CD4-positive, alpha-beta T cell treated with Interleukin-10 for 1 hour (primary cell): ENCODE measurements around the gene TNS3.

Experiments
- DNase-seq: peaks from one replicate; pipeline ENCODE4 v3.0.0-alpha.2; 2020

Gene TNS3

DNA sequence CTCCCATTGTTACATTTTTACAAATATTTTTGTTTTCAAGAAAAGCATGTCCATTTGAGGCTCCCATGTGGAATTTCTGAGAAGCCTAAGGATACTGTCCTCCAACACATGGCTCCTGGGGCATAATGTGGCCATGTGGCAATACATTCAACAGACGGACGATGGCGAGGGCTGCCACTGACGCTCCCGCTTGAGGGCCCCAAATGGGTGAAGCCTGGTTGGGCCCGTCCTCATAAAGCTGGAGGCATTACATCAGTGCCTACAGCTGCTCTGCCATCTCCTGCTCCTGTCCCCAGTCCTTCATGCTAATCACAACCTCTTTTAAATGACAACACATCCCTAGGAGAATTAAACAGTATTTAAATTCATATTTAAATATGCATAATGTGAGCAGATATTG lies 246.8 kb downstream of the TNS3 start:
- DNase-seq: no peak

DNA sequence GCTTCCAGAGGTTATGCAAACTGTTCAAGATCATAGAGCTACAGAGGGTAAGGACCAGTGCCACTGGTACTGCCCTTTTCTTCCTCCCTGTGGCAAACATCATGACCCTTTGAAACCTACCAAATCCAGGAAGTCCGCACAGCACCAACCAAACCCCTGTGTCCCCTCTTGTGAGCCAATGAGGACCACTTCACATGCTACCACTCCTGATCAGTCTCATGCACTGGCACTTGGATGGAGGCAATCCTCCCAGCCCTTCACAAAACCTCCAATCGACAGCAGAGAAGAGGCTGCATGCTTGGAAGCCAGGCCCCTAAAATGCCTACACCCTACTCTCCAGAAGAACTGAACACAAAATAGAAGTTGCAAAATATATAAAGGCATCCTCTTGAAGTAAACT lies 248.0 kb downstream of the TNS3 start:
- no peak for DNase-seq

DNA sequence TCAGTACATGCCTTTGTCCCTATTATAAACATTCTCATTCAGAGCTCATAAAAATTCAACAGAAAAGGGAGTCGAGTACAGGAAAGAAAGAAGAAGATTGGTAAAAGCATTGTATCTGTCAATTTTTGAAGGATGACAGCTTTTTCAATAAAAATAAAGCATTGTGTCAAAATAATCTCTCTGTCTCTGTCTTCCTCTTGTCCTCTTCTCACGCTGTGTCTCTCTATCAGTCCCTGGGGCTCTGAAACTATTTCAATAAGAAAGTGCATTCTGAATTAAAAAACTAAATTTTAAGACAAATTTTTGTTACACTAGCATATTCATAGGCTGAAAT lies 248.4 kb downstream of the TNS3 start:
- DNase-seq: no peak

DNA sequence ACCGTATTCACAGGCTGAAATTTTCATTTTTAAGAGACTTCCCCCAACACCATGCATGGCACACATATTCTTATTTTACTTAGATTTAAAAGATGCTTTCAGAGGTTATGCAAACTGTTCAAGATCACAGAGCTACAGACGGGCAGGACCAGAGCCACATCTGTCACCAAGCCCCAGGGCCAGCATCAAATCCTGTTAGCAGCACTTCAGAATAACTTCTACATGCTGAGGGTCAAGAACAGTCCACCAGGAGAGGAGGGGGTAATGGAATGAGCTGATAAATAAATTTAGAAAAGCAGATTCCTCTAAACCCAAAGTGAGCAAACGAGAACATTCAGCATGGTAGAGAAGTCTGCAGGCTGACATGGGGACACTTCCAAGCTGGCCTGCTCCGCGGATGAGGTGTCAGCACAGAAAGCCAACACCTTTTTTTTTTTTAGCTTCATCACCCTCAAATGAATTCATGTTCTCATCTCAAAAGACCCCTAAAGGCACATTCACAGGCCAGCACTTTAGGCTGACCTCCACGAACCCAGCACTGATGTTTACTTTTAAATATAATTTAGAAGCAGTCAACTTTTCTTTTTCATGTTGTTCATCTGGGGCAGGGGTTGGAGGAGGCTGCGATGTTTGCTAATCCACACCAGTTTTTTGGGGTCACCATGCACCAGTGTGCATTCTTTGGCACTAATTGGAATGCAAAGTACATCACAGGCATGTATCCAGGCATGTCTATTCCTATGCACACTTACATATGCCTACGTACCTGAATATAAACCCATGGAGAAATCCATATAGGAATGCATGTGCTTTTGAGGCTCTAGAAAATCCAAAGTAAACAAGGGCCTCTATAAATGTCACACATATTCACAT lies 249.0 kb downstream of the TNS3 start:
- DNase-seq: no peak

DNA sequence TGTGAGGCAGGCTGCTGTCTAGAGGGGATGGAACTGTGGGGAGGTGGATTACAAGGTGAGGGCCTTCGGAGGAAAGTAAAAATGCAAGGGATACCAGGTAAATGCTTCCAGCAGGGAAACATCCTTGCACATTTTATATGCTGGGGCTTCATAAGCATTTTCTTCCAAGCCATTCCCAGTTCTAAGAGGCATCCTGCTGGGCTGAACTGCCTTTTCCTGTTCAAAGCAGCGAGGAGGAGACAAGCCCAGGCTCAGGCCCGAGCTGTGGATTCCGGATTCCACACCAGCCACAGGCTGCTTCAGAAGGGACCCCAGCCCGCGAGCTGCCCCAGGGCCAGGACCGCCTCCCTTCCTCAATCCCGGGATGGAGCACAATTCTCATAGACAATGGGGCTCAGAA lies 249.7 kb downstream of the TNS3 start:
- DNase-seq: no peak

DNA sequence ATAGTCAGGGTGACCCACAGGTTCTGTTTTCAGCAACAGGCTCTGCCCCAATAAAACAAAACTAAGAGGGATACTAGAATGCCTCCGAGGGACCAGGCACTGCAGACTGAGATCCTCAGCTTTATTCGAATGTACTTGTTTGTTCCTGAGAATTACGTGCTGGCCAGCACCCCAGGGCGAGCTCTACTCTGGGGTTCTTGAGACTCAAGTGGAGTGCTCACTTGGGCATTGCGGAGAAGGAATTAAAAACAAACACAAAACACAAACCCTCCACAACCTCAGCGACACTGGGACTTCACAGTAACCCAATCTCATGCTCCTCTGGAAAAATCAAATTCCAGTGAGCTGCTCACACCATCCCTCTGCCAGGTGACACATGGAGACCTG lies 250.7 kb downstream of the TNS3 start:
- no peak for DNase-seq

DNA sequence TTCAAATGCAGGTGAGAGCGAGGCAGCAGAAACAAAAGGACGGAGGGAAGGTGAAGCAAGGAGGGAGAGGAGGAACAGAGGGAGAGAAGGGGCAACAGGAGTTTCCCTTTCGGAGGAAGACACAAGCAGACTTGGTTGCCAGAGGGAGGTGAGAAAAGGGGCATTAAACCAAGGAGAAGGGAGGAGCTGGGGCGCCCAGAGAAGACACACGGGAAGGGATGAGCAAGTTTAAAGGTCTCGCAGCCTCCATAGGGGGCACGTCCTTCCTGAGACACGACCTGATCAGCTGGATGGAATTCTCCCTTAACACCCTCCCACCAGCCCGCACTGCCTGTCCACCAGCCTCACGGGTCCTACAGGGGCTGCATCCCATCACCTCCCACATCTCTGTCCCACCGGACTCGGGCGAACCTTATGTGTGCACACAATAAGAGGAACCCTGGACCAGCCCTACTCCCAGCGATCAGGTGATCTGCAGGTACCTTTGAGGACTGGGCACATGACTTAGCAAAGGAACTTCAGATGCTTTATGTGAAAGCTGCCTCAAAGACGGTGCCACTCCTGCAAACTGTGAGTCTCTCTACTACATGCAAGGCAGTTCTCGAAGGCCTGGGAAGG lies 251.2 kb downstream of the TNS3 start:
- DNase-seq: no peak

DNA sequence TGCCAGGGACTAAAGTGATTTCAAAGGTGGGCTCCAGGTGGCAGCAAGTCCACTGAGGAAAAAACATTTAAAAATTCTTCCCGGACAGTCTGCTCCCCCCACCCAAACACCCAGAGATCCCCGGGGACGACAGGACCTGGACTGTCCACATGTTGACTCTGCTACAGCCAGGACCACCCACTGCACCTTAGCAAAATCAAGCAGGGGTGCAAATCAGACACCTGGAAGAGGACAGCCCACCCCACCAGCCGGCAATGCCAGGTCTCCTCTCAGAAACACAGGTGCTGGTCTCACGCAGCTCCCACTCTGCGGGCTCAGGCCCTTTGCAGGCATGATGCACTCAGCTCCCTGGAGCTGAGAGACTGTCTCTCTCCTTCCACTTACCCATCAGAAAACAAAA lies 251.9 kb downstream of the TNS3 start:
- no peak for DNase-seq

DNA sequence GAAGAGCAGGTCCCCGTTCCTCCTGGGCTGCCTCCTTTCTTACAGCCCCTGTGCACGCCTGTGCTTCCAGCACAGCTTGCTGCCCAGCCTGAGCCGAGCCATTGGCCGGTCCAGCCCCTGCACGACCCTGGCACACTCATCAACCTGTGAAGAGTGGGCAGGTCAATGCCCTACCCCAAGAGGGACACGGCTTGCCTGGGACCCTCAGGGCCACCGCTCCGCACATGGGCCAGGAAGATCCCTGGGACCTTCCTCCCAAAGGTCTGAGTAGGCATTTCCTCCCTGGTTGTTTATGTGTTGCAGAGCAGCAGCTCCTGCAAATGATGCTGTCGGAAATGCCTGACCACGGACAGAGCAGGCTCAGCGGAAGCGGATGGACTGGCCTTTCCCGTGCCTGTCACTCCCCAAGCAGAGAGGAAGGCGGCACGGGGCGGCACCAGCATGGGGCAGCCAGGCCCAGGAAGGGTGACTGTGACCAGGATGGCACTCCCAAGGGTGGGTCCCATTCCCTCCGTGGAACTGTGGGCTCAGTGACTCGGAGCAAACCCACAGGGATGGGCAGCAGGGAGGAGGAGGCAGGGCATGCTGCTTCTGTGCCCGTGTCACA lies 252.5 kb downstream of the TNS3 start:
- DNase-seq: no peak

DNA sequence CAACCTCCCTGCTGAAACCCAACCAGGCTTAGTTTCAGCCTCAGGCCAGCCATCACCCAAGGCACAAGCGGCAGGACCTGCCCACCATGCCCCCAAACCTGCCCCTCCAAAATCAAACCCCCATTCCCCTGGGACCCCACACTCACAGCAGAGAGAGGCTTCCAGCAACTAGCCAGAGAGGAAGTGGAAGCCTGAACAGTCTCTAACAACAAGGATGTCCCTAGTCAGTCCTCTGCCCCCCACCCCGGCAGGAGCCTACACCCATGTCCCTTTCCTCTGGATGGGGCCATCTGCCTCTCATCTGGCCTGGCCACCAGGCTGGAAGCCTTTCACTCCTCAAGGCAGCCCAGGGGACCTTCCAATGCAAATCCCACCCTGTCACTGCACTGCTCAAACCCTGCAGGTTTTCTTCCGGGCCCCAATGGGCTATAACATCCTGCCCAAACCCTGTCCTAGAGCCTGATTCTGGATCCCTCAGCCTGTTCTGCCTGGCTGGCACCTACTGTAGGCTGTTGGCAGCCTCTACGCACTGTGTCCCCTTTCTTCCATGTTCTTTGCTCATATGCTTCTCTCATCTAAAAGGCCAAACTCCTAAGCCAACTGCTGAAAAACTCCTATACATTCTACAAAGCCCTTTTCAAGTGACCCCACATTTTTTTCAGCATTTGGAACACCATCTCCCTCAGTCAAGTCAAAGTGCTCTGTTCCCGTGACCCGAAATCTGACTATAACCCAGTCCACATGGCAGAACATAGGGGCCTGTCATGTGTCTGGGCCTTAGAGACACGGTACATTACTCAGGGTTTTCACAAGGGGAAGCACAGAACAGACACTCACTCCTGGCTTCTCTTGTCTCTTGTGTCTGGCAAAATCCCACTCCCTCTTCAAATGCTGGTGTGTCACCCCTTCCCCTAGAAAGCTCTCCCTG lies 253.3 kb downstream of the TNS3 start:
- no peak for DNase-seq

DNA sequence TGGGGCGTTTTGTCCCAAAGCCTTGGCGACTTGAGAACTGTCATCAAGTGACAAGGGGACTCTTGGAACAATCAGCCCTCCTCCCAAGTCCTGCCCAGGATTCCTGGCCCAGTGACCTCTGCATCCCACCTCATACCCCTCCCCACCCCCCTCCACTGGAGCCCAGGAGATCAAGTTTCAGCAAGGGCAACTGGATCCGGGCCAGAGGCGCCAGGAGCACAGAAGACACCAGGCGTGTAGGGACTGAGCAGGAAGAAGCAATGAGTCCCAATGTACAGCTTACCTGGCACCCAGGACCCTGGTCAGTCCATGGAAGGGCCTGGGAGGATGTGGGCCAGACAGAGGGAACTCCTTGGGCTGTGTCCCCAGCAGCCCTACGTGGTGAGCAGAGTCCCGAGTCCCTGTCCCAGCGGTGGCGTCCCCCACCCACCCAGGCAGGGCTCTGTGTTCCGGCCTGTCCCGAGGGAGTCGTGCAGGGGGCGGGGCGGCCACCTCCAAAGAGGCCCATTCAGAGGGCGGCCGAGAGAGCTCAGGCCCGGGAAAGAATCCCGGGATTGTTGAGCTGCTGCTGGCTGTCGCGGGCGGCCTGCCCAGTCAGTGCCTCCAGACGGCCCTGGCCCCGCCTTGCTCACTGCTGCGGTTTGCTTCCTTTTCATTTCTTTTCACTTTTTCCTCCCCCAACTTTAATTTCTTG lies 254.1 kb downstream of the TNS3 start:
- no peak for DNase-seq

DNA sequence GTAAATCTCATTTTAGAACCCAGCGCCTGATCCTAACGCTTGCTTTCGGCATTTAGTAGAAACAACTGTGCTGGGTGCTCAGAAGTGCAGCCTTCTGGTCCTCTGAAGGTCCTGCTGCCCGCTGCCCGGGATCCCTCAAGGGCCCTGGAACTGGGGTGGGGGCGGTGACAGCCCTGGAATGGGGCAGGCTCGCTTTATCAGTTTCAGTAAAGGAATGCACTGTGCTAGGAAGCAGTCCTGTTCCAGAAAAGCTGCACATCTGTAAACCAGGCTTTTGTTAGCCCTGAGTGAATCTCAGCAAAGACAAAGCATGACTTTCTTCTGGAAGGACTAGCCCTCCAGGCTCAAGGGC lies 254.6 kb downstream of the TNS3 start:
- no peak for DNase-seq

DNA sequence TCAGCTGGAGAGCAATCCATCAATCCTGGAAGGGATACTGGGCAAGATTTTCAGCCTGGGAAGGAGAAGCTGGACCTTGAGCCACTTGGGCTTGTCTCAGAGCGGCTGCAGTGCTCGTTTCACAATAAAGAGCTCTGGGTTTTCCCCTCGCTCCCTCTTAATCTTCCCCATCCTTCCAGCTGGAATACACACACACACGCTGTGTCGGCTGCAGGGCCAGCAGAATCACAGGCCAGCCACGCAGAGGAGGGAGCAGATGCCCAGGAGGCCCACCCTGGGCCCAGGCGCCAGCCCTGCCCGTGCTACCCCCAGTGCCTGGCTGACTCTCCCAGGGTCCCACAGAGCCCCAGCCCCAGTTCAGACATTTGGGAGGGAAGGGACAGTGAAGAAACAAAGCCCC lies 255.1 kb downstream of the TNS3 start:
- no peak for DNase-seq

DNA sequence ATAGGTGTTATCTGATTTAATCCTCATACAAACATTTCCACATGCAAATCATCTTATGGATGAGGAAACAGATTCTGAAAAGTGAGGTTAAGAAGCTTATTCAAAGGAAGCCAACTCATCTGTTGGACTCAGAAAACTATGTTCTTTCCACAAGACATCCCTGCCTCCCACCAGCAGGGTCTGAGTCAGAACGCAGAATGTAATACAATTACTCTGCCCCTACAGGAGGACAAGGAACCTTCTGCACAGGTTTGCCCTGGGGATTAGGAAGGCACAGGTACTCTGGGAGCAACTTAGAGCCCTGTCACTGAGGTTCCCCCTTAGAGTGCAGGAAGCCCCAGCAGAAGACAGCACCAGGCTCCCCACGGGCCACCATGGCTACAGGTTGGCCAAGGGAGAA lies 255.7 kb downstream of the TNS3 start:
- no peak for DNase-seq

DNA sequence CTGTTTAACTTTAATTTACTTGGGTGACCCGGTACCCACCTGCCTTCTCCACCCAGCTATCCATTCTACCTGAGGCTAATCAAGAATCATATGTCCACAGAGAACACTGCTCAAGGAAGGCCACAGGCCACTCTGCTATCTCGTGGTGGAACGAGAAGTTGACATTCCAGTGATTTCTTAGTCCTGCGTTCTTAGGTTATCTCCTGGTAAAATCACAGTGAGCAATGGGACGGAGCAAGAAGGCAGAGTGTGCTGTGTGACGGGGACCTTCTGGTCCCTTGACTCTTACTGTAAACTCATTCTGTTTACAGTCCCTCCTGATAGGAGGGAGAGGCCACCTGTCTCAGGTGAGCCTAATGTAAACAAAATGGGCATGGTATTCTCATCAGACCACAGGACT lies 256.6 kb downstream of the TNS3 start:
- DNase-seq: no peak

DNA sequence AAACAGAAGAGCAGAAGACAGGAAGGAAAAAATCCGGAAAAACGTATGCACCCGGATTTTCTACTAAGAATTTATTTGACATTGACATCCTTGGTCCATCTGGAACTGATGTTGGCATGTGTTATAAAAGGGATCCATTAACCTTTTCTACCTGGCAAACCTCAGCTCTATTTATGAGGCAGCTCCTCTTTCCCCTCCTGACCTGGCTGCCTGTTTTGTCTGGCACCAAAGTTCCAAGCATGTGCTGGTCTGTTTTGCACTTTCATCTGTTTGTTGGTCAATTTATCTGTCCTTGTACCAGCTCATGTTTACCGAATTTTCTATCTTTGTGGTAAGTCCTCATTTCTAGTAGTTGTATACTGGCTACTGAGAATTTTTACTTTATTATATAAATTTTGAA lies 258.0 kb downstream of the TNS3 start:
- DNase-seq: no peak

DNA sequence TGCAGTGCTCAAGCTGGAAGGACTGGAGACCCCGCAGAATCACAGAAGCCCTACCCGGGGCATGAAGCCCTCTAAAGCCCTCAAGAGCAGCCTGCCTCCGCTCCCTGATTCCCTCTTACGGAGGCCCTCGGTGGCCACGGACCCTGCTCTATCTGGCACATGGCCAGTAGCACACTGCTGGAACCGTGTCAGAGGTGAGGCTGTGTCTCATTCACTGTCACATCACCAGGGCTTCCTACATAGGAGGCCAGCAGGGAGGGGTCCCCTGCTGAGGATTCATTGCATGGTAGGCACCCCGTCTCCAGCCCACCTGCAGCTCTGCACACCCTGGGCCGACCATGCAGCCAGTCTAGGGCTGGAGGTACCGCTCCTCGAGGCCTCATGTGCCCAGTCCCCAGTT lies 259.2 kb downstream of the TNS3 start:
- no peak for DNase-seq

DNA sequence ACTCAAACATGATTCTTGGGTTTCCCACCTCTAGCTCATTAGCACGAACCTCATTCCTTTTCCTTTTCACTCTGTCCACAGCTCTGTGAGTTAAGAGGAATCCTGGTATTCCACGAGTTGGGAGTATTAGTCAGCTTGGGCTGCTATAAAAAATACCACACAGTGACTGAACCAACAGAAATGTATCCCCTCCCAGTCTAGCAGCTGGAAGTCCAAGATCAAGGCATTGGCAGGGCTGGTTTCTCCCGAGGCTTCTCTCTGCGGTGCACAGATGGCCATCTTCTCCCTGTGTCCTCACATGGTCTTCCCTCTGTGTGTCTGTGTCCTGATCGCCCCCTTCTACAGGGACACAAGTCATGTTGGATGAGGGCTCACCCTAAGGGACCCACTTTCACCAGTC lies 261.6 kb downstream of the TNS3 start:
- no peak for DNase-seq

DNA sequence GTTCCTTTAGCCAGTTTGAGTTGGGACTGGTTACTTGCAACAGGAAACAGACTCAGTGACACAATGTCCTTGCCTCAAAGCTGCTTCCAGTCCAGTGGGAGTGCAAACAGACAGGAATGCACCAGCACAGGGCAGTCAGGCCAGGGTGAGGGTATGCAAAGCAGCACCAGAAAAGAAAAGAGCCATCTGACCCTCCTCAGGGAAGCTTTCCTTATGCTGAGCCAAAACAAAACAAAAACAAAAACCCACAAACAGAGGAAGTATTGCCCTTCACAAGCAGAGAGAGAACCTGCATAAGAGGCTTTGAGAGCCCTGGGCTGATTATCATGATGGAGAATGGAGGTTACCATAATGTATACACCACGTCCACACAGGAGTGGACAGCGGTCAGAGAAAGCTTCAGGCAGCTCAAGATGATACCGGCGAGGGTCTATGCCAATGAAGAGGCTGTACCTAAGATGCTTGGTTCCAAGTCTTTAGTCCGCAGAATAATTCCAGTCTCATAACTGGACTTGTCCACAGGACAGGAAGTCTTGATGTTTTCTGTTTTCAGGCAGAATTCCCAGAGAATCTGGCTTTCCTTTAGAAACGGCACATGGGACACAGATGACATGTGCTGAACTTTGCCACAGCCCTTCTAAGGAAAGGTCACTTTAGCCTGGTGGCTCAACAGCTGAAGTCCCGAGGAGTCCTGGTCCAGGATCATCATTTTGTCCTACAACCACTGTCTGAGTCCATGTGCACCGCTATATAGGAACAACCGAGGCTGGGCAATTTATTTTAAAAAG lies 263.3 kb downstream of the TNS3 start:
- no peak for DNase-seq

DNA sequence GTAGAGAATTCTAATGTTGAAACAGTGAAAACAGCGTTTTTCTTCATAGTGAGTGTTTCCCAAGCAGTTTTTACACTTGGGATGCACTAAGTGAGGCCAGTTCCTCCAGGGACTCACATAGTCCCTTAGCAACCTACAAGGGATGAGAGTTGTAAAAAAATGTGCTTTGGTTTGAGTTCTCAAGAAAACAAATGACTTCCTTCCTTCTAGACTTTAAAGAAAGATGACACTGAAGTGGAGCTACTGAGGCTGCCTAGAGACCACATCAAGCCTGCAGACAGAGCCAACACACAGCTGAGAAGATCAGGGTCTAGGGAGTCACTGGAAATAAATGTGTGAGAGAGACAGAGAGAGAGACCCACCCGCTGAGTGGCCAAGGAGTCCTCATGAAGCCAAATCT lies 264.4 kb downstream of the TNS3 start:
- no peak for DNase-seq

DNA sequence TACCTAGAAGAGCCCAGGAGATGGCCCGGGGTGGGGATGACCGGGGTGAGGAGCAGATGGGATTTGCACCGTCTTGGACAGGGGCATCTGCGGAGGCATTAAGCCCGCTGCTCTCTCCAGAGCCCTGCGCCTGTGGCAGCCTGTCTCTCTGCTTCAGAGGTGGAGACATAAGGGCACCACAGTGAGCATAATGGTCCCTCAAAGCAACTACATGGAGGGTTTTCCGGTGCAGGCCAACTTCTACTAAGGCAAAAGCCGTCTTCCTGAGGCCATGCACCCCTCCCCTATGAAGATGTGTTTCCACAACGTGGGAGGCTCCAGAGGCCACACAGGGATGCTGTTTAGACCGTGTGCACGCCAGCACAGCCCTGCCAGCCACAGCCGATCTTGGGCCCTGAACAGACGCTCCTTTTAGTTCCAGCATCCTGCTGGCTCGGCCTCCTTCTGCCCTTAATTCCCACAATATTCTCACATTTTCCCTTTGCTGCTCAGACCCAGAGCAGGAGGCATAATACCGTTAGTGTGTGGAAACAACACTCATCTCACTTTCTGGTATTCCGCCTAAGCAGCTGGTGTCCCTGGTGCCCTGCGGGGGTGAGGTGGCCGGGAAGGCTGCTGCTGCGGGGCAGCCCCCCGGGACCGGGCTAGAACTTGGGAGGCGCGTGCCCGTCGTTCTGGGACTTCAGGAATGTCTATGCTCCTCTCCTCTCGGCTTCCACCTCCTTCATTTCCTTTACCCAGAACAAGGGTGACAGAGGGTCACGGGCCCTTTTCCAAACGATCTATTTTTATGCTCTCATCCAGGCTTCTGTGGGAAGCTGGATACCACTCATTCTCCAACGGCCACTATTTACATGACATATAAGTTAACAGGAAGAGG lies 266.9 kb downstream of the TNS3 start:
- DNase-seq: no peak
